Heart left ventricle (tissue), 16 donors: ENCODE data around the gene SLC25A26. TPM values are rescaled to one million over a fixed set of nuclear protein-coding genes. Genes with fewer than 3 reads are reported as not detected.

Experiments used
- ATAC-seq, 4 donors: fragments of 200-7000 bp; cut with Tn5 transposase; one replicate each; pipeline ENCODE4 v1.9.1; 2020 to 2022; ENCODE audit warnings: moderate library complexity in 4 of 4, mild to moderate bottlenecking in 3 of 4, moderate number of reproducible peaks in 1 of 4
- DNase-seq, 5 donors: peaks; one replicate each; pipeline ENCODE4 v3.0.0-alpha.2; 2020
- H3K27ac ChIP-seq, 12 donors: fragments of 200-600 bp; sonication (generic) in 4 of 12; one replicate each; pipeline versions ENCODE4 v1.5.0 to v1.8.0; 2016 to 2022; ENCODE audit warnings: mild to moderate bottlenecking in 2 of 12
- H3K27me3 ChIP-seq, 9 donors: fragments of 200-600 bp; sonication (generic) in 2 of 9; one replicate each; pipeline versions ENCODE4 v1.5.1 to v1.8.0; 2016 to 2022; ENCODE audit warnings: mild to moderate bottlenecking in 3 of 9
- H3K36me3 ChIP-seq, 9 donors: fragments of 200-600 bp; sonication (generic) in 2 of 9; one replicate each; pipeline versions ENCODE4 v1.5.0 to v1.8.0; 2018 to 2022; ENCODE audit warnings: mild to moderate bottlenecking in 2 of 9
- H3K4me1 ChIP-seq, 12 donors: fragments of 200-600 bp; sonication (generic) in 4 of 12; one replicate each; pipeline versions ENCODE4 v1.5.0 to v1.8.0; 2016 to 2022; ENCODE audit warnings: mild to moderate bottlenecking in 3 of 12
- H3K4me3 ChIP-seq, 12 donors: fragments of 200-600 bp; sonication (generic) in 4 of 12; one replicate each; pipeline versions ENCODE4 v1.5.0 to v1.8.0; 2017 to 2022; ENCODE audit warnings: mild to moderate bottlenecking in 9 of 12, moderate library complexity in 4 of 12
- H3K9me3 ChIP-seq, 12 donors: fragments of 200-600 bp; sonication (generic) in 4 of 12; one replicate each; pipeline versions ENCODE4 v1.5.0 to v1.8.0; 2016 to 2022; ENCODE audit warnings: mild to moderate bottlenecking in 1 of 12
- CTCF ChIP-seq, 12 donors: fragments of 200-600 bp; sonication (generic) in 4 of 12; IDR thresholded peaks; one replicate each; pipeline versions ENCODE4 v1.5.0 to v1.8.0; 2018 to 2022; ENCODE audit warnings: antibody characterized with exemption in 12 of 12, mild to moderate bottlenecking in 5 of 12
- POLR2A ChIP-seq, 2 donors: fragments of 450-650 bp; IDR thresholded peaks; one replicate each; pipeline ENCODE4 v1.6.1; 2017; ENCODE audit warnings: antibody characterized with exemption in 2 of 2, mild to moderate bottlenecking in 2 of 2, moderate library complexity in 2 of 2
- WGBS, 4 donors: extraction: QIAGEN DNeasy Blood & Tissue Kit in 2 of 4; methylation state at CpG; one replicate each; pipeline versions ENCODE4 v1.1.5 to v1.1.7; 2013 to 2018; 5-methylcytosine and 5-hydroxymethylcytosine counted together
- intact Hi-C, 10 donors: fragments of 100-400 bp; cut with DNase I; formaldehyde crosslinking; loops; one replicate each; pipeline versions ENCODE4 v1.11.1 to v1.14.2; 2022
- polyA plus RNA-seq, 2 donors: library from polyadenylated mRNA; stranded (reverse); fragments of 200-250 nt; gene quantifications; one replicate each; pipeline ENCODE4 v1.2.3, GENCODE V29; 2013
- total RNA-seq, 9 donors: library from RNA; depleted of rRNA in 2 of 9; stranded (reverse); fragments of >200 nt in 2 of 9; fragmentation: NEBNext Ultra II Directional in 3 of 9; extraction: Animal tissue kit (Norgen Biotek cat#: 25700) in 3 of 9; gene quantifications; one replicate each; pipeline versions ENCODE4 v1.1.0 to v1.2.4, GENCODE V29; 2016 to 2023
- donor health status: ischemic (EF 13 %, LVEDD 7.1; RV severe dilation, severe dysfunction).
- donor health status: healthy with polysubstance abuse.
- donor health status: DM: no; HTN: yes; CAD: no.
- donor health status: DM: no; HTN: no; CAD: no.
- donor health status: ischemic (EF 25% LVEDD 6.9; RV normal size, moderate dysfunction).
- donor health status: ischemic (EF 25% LVEDD 5.7; RV mildly dilated, moderate dysfunction).
- donor health status: healthy.
- donor health status: DM: yes; HTN: yes; CAD: no.
- donor health status: ischemic (EF 35%, LVEDD 5.7; RV mildly dilated, moderate dysfunction).
- donor health status: nonischemic (EF 11% LVEDD 7.7; RV severe dilation, severe dysfunction).
- donor health status: DM: yes; HTN: yes; CAD: no.
- donor health status: PGD.
- donor health status: ischemic (EF 29% LVEDD 5.4; RV normal size, mild dysfunction).
- donor health status: nonischemic (EF 23%, LVEDD 6.1; RV moderate dilation, normal function).

Gene SLC25A26
- total and polyA plus RNA-seq, 11 donors: 20.0 to 42.2 (median 25.4) TPM

GRCh38 chr3:66206806-66207205, 14.0 kb upstream of the SLC25A26 start:
- Histone ChIP-seq H3K4me3 (no peak overlapping the region), H3K4me1 (no peaks in the 10 kb centered on the region), H3K9me3 (no peaks in the 10 kb centered on the region), H3K27ac (no peak overlapping the region), H3K27me3 (no peaks in the 10 kb centered on the region), H3K36me3 (no peaks in the 10 kb centered on the region)
- WGBS, 4 donors: 89 to 93% (median 91%) methylated on average over 7 of the region's 7 CpGs
- intact Hi-C loops: no loop called here
- no peak for TF ChIP-seq POLR2A (IDR thresholded peaks at IDR 0.05)
- no peak for TF ChIP-seq CTCF (IDR thresholded peaks at IDR 0.05)
- DNase-seq (no peak), ATAC-seq (no peak)

- 83 to 88% (median 86%) methylated on average over 3 of the region's 3 CpGs for WGBS, 4 donors
- intact Hi-C loops: no loop called here
- H3K9me3 ChIP-seq: no peaks in the 10 kb centered on the region
Measured at GRCh38 chr3:66208189-66208588, 12.6 kb upstream of the SLC25A26 start.

GRCh38 chr3:66210687-66211295, 10.0 kb upstream of the SLC25A26 start:
- intact Hi-C loops: no loop called here
- Histone ChIP-seq H3K4me1 (no peaks in the 10 kb centered on the region), H3K27me3 (no peaks in the 10 kb centered on the region), H3K9me3 (no peaks in the 10 kb centered on the region), H3K27ac (no peak overlapping the region), H3K4me3 (no peak overlapping the region), H3K36me3 (no peaks in the 10 kb centered on the region)
- ATAC-seq (no peak), DNase-seq (no peak)
- no peak for TF ChIP-seq CTCF (IDR thresholded peaks at IDR 0.05)
- no peak for TF ChIP-seq POLR2A (IDR thresholded peaks at IDR 0.05)
- 92 to 94% (median 93%) methylated on average over 9 of the region's 9 CpGs for WGBS, 4 donors

More at GRCh38 chr3:66208189-66208588, 12.6 kb upstream of the SLC25A26 start:
- ATAC-seq (no peak), DNase-seq (no peak)
- Histone ChIP-seq H3K27me3 (no peaks in the 10 kb centered on the region), H3K27ac (no peak overlapping the region), H3K36me3 (no peaks in the 10 kb centered on the region), H3K4me1 (no peaks in the 10 kb centered on the region), H3K4me3 (no peak overlapping the region)
- no peak for TF ChIP-seq POLR2A (IDR thresholded peaks at IDR 0.05)
- TF ChIP-seq CTCF (IDR thresholded peaks at IDR 0.05): no peak

GRCh38 chr3:66211779-66212178, 9.0 kb upstream of the SLC25A26 start:
- Histone ChIP-seq H3K27me3 (no peaks in the 10 kb centered on the region), H3K36me3 (no peaks in the 10 kb centered on the region), H3K4me3 (no peak overlapping the region), H3K4me1 (no peaks in the 10 kb centered on the region), H3K9me3 (no peaks in the 10 kb centered on the region), H3K27ac (no peak overlapping the region)
- intact Hi-C loops: no loop called here
- ATAC-seq (no peak), DNase-seq (no peak)
- 50 to 52% (median 51%) methylated on average over 4 of the region's 4 CpGs for WGBS, 4 donors
- TF ChIP-seq POLR2A (IDR thresholded peaks at IDR 0.05) (no peak), CTCF (IDR thresholded peaks at IDR 0.05) (no peak)
